Ramos (cell line): Measurements from ENCODE around the gene NUMA1.

Experiments used
- in situ Hi-C: fragments of 300-500 bp; cut with MboI; formaldehyde crosslinking; loops from one replicate; pipeline ENCODE4 v1.14.3; 2022; ENCODE audit warnings: low sequenced_read_pairs; ENCODE audit not compliant: unreplicated experiment

NUMA1 gene

GRCh38 chr11:72080326-72081183 lies at the start of gene NUMA1, which contains the start of gene LRRC51:
TSS of gene NUMA1 (minus strand) at chr11:72080542. CDS start at chr11:72035943, 44,599 bp downstream.
TSS of gene LRRC51 (plus strand) at chr11:72080850. CDS start at chr11:72089084, 8,234 bp downstream.
- in situ Hi-C loops, result no loop called here

DNA sequence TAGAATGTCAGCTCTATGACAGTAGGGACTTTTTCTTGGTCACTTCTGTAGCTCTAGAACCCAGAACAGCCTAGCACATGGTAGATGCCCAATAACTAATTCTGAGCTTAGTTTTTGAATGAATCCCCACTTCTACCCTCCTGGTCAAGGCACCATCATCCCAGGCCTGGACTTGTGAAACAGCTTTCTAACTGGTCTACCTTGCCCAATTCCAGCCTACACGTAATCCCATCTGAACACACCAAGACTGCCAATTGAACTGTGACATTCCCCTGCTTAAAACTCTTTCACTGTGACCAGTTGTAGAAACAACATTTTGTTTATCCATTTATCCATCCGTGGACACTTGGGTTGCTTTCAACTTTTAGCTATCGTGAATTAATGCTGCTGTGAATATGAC lies 49.0 kb upstream of the NUMA1 start:
- in situ Hi-C loops, result no loop called here

DNA sequence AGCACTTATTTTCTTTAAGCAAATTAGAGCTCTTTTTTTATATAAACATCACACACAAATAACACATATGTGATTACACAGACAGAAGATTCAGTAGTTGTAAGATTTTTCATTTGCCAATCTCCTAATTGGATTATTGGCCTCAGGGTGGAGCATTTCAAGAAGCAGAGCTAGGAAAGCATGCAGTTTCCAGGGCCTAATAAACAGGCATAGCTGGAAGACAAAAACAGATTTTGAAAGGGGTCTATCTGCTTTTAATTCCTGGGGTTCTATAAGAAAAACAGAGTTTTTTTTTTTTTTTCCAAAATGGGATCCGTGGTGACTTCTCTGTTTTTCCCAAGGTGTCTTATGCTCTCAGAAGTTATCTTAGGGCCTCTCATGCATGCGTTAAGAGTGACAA lies 47.6 kb upstream of the NUMA1 start:
- in situ Hi-C loops, result no loop called here

GRCh38 chr11:72125956-72126355 lies 45.6 kb upstream of the NUMA1 start:
- in situ Hi-C loops, result no loop called here

DNA sequence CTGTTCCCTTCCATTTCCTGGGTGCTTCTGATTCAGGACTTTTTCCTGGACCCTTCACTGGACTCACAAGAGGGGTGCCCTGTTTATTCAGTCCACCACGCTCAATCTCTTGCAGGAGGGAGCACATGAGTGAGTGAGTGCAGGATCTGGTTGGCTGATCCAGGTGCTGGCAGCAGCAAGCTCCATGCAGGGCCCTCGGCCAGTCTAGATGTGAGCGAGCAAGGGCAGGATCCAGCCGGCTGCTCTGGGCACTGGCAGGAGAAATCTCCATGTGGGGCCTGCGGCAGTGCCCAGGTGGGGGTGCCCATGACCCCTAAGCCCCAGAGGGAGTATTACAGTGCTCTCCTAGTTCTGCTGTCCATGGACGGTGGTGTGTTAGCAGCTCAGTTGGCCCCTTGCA lies 43.7 kb upstream of the NUMA1 start:
- in situ Hi-C loops, result no loop called here

- in situ Hi-C loops, result no loop called here
Measured at GRCh38 chr11:72123117-72123653, 42.8 kb upstream of the NUMA1 start.

GRCh38 chr11:72122607-72123006 lies 42.3 kb upstream of the NUMA1 start:
- in situ Hi-C loops, result no loop called here

- in situ Hi-C loops, result no loop called here
Measured at GRCh38 chr11:72120930-72121329, 40.6 kb upstream of the NUMA1 start.

- in situ Hi-C loops, result no loop called here
Measured at GRCh38 chr11:72119198-72119597, 38.9 kb upstream of the NUMA1 start.

- in situ Hi-C loops, result no loop called here
Measured at GRCh38 chr11:72116019-72116755, 35.8 kb upstream of the NUMA1 start.

DNA sequence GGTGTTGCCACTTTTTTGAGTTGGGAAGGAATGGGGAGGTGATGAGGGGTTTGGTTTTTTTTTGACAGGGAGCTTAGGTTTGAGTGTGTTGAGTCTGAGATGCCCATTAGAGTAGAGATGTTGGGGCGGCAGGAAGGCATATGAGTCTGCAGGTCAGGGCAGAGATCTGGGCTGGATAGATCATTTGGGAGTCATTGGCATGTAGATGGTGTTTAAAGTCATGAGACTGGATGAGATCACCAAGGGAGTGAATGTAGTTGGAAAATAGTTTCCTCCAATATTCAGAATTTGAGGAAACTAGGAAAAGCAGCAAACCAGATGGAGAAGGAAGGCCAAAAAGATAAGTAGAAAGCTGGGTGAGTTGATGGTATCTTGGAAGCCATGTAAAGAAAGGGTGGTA lies 34.2 kb upstream of the NUMA1 start:
- in situ Hi-C loops, result no loop called here

- in situ Hi-C loops, result no loop called here
Measured at GRCh38 chr11:72112978-72113808, 32.9 kb upstream of the NUMA1 start.

GRCh38 chr11:72112143-72112977 lies 32.0 kb upstream of the NUMA1 start, which contains the start of gene ANAPC15:
TSS of gene ANAPC15 (minus strand) at chr11:72112695. CDS start at chr11:72111276, 1,419 bp downstream.
- in situ Hi-C loops, result no loop called here

GRCh38 chr11:72111300-72112142 lies 31.2 kb upstream of the NUMA1 start:
- in situ Hi-C loops, result no loop called here

- in situ Hi-C loops, result no loop called here
Measured at GRCh38 chr11:72105888-72106287, 25.5 kb upstream of the NUMA1 start, which contains the start of gene TOMT. TSS of gene TOMT (plus strand) at chr11:72105924. CDS start at chr11:72105952, 28 bp downstream.

- in situ Hi-C loops, result no loop called here
Measured at GRCh38 chr11:72103754-72104167, 23.4 kb upstream of the NUMA1 start.

DNA sequence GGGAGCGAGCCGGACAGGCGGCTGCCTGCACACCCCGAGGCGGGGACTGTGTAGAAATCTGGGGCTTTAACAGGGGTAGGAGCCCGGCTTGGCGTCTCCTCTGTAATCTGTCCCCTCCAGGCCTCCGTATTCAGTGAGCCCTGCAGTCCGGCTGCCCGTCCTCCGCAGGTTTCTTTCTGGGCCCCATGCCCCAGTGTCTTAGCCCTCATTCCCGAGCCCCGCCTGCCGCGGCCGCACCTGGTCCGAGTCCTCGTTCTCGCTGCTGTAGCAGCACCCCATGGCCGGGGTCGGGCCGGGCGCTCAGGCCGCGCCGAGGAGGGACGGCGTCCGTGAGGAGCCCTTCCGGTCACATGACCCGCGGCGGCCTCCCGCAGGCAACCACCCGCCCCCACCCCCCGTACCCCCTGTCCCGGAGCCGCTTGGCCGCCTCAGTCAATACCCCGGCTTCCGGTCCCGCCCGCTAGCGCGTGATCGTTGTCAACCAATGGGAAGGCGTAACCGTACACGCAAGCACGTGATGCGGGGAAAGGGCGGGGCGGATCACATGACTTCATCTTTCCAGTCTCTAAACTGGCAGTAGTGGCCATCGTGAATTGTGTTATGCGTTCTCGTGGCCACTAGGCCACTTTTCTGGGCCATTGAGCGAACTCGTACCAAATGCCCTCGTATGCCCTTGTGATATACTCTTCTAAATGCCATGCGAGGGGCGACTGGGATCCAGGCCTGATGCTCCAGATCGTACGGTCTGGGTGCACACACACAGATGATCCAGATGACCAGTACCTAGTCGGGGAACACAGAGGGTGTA lies 22.8 kb upstream of the NUMA1 start, which contains the start of gene LAMTOR1:
TSS of gene LAMTOR1 (minus strand) at position 352 of the 808 bp plus-strand sequence. CDS start at position 279, 73 bp downstream.
- in situ Hi-C loops, result no loop called here
